Measurements from ENCODE around the gene GPC3.

GRCh38 chrX:133550665-133551485, 434.5 kb downstream of the GPC3 start:
- TF ChIP-seq CTCF (IDR thresholded peaks at IDR 0.05) = no peak
- no peak for TF ChIP-seq POLR2A (IDR thresholded peaks at IDR 0.05; ENCODE audit: low read depth)

Data from esophagus muscularis mucosa (tissue), 3 donors.